ENCODE results near the gene DRGX.
A peak's percentile ranks its signal among the peaks of the same experiment; 100 is the strongest.

Gene DRGX

GRCh38 chr10:49398000-49398861 is 2.3 kb upstream of the DRGX start:
- peak; percentile 23 for DNase-seq (ENCODE audit: low read depth)
- H3K4me3 ChIP-seq (ENCODE audit: low read length) = peak overlapping the region; percentile 22
- TF ChIP-seq CTCF (conservative IDR thresholded peaks at IDR 0.05; ENCODE audit: low read length) = no peak

GRCh38 chr10:49397036-49397999 is 1.4 kb upstream of the DRGX start:
- H3K4me3 ChIP-seq (ENCODE audit: low read length) = no peak overlapping the region
- DNase-seq (ENCODE audit: low read depth) = no peak
- no peak for TF ChIP-seq CTCF (conservative IDR thresholded peaks at IDR 0.05; ENCODE audit: low read length)

GRCh38 chr10:49396666-49396999 is 744 bp upstream of the DRGX start:
- DNase-seq (ENCODE audit: low read depth) = no peak
- no peak for TF ChIP-seq CTCF (conservative IDR thresholded peaks at IDR 0.05; ENCODE audit: low read length)
- H3K4me3 ChIP-seq (ENCODE audit: low read length) = no peak overlapping the region

GRCh38 chr10:49394933-49395740 is 752 bp downstream of the DRGX start:
- DNase-seq (ENCODE audit: low read depth) = no peak
- TF ChIP-seq CTCF (conservative IDR thresholded peaks at IDR 0.05; ENCODE audit: low read length) = no peak
- H3K4me3 ChIP-seq (ENCODE audit: low read length) = no peak overlapping the region

- no peak overlapping the region for H3K4me3 ChIP-seq (ENCODE audit: low read length)
- DNase-seq (ENCODE audit: low read depth) = no peak
- TF ChIP-seq CTCF (conservative IDR thresholded peaks at IDR 0.05; ENCODE audit: low read length) = no peak
Observed at GRCh38 chr10:49393757-49394156, 2.1 kb downstream of the DRGX start.

GRCh38 chr10:49393301-49393700 is 2.6 kb downstream of the DRGX start:
- H3K4me3 ChIP-seq (ENCODE audit: low read length) = no peak overlapping the region
- no peak for DNase-seq (ENCODE audit: low read depth)
- no peak for TF ChIP-seq CTCF (conservative IDR thresholded peaks at IDR 0.05; ENCODE audit: low read length)
